K562 (cell line): ENCODE data around the gene HSPB6. TPM values are rescaled to one million over a fixed set of nuclear protein-coding genes. Genes with fewer than 3 reads are reported as not detected.

Experiments used
- ATAC-seq: fragments of 200-7000 bp; cut with Tn5 transposase; 3 replicates; pipeline ENCODE4 v1.9.1; 2020; ENCODE audit warnings: moderate library complexity
- BruUV-seq: library from RNA; stranded (reverse); fragments of 400-500 nt; replicated peaks from 2 replicates; lab custom pipeline; 2021; lab: Mats Ljungman, UMichigan
- CTCF ChIA-PET: fragments of 300-600 bp; formaldehyde crosslinking; extraction: SDS; loops from one replicate; lab custom pipeline; 2021; ENCODE audit warnings: low intra/inter-chr PET ratio; lab: Yijun Ruan, JAX
- POLR2A ChIA-PET: fragments of 300-600, 350-650 bp; sonication (Branson Sonifier 250); formaldehyde crosslinking; extraction: SDS; loops from one replicate; lab custom pipeline; 2021; ENCODE audit warnings: antibody characterized with exemption, inconsistent platforms; lab: Yijun Ruan, JAX
- DNase-seq, 4 experiments: peaks; one replicate each; pipeline versions ENCODE4 v3.0.0 to v3.0.0-alpha.2; 2011 to 2018; ENCODE audit warnings: low spot score in 3 of 4, mixed read lengths in 3 of 4; ENCODE audit errors: extremely low read depth in 1 of 4
- FAIRE-seq: peaks from 2 replicates; lab custom pipeline; 2011; peaks lifted over from hg19 to GRCh38; lab: Jason Lieb, UNC
- H2AFZ ChIP-seq: 2 replicates; pipeline ENCODE4 v1.6.0; 2011; ENCODE audit warnings: low read depth, low read length, control low read depth, inconsistent platforms
- H3K27ac ChIP-seq: fragments of 200-600 bp; 3 replicates; pipeline ENCODE4 v1.8.0; 2011; ENCODE audit warnings: low read depth, mild to moderate bottlenecking, control low read depth, inconsistent platforms, low read length, moderate library complexity, mixed read lengths; ENCODE audit errors: extremely low read depth
- H3K27me3 ChIP-seq, 2 experiments: fragments of 300-600 bp in 1 of 2; 2 replicates in 1 of 2; 3 replicates in 1 of 2; pipeline versions ENCODE4 v1.6.0 to v1.8.0; 2011; ENCODE audit warnings: inconsistent platforms in 2 of 2, low read length in 2 of 2, mild to moderate bottlenecking in 1 of 2, mixed read lengths in 1 of 2, moderate library complexity in 1 of 2; ENCODE audit not compliant: control insufficient read depth in 2 of 2, insufficient read depth in 2 of 2
- H3K36me3 ChIP-seq: fragments of 300-600 bp; 3 replicates; pipeline ENCODE4 v1.8.0; 2011; ENCODE audit warnings: mild to moderate bottlenecking, low read length, inconsistent platforms; ENCODE audit not compliant: control insufficient read depth, insufficient read depth
- H3K4me1 ChIP-seq, 2 experiments: fragments of 200-600 bp in 1 of 2; replicated peaks in 1 of 2; 2 replicates in 1 of 2; 3 replicates in 1 of 2; pipeline versions ENCODE4 v1.5.1 to v1.8.0; 2011; ENCODE audit warnings: inconsistent platforms in 2 of 2, low read length in 2 of 2, mild to moderate bottlenecking in 1 of 2, mixed read lengths in 1 of 2, moderate library complexity in 1 of 2; ENCODE audit not compliant: control insufficient read depth in 2 of 2, insufficient read depth in 2 of 2
- H3K4me2 ChIP-seq: 2 replicates; pipeline ENCODE4 v1.6.1; 2011; ENCODE audit warnings: low read length, control low read depth, inconsistent platforms, mixed read lengths; ENCODE audit not compliant: insufficient read depth
- H3K4me3 ChIP-seq: fragments of 200-600 bp; sonication (generic), shearing (Covaris generic); 2 replicates; pipeline ENCODE4 v1.5.1; 2016; ENCODE audit warnings: control low read depth, inconsistent platforms
- H3K79me2 ChIP-seq: fragments of 200-600 bp; 3 replicates; pipeline ENCODE4 v1.8.0; 2011; ENCODE audit warnings: low read length, inconsistent platforms; ENCODE audit not compliant: control insufficient read depth, insufficient read depth
- H3K9ac ChIP-seq, 2 experiments: 2 replicates each; pipeline versions ENCODE4 v1.6.0 to v1.6.1; 2011; ENCODE audit warnings: low read depth in 2 of 2, low read length in 2 of 2, control low read depth in 1 of 2, inconsistent platforms in 1 of 2, mild to moderate bottlenecking in 1 of 2, mixed read lengths in 1 of 2; ENCODE audit not compliant: insufficient read depth in 1 of 2
- H3K9me1 ChIP-seq: one replicate; pipeline ENCODE4 v1.6.0; 2011; ENCODE audit warnings: inconsistent platforms, mild to moderate bottlenecking, low read length, moderate library complexity; ENCODE audit not compliant: control insufficient read depth, insufficient read depth
- H3K9me3 ChIP-seq: replicated peaks from 2 replicates; pipeline ENCODE4 v1.5.1; 2011; ENCODE audit warnings: low read depth, low read length, inconsistent platforms; ENCODE audit not compliant: control insufficient read depth, insufficient read depth
- H4K20me1 ChIP-seq: replicated peaks from 2 replicates; pipeline ENCODE4 v1.6.1; 2011; ENCODE audit warnings: low read length, inconsistent platforms, mixed read lengths; ENCODE audit not compliant: control insufficient read depth, insufficient read depth
- DMBX1 ChIP-seq: fragments of 250-450 bp; sonication (Bioruptor Pico); IDR thresholded peaks from 2 replicates; pipeline ENCODE4 v1.8.0; 2022; ENCODE audit warnings: inconsistent platforms, mild to moderate bottlenecking, moderate library complexity, borderline replicate concordance
- RBBP5 ChIP-seq: fragments of 200-600 bp; sonication (generic); IDR thresholded peaks from 2 replicates; pipeline ENCODE4 v1.6.1; 2012; ENCODE audit warnings: borderline replicate concordance, mild to moderate bottlenecking, low read length, control low read depth, inconsistent platforms; ENCODE audit not compliant: insufficient read depth, poor library complexity, severe bottlenecking
- ZNF764 ChIP-seq: fragments of 250-450 bp; sonication (Bioruptor Pico); IDR thresholded peaks from 2 replicates; pipeline ENCODE4 v1.4.0; 2020; ENCODE audit warnings: low read depth, mild to moderate bottlenecking, moderate library complexity
- WGBS: fragments of 100-300 bp; shearing (Covaris generic); methylation state at CpG from one replicate; pipeline ENCODE4 v1.1.6; 2016; ENCODE audit warnings: low coverage, mixed read lengths; ENCODE audit not compliant: insufficient coverage; ENCODE audit errors: missing lambda C conversion rate; 5-methylcytosine and 5-hydroxymethylcytosine counted together
- in situ Hi-C: fragments of 300-500 bp; cut with MboI; formaldehyde crosslinking; loops from 4 replicates; pipeline ENCODE4 v1.15.0; 2018; ENCODE audit warnings: inconsistent platforms, mixed read lengths
- intact Hi-C: fragments of 100-400 bp; cut with micrococcal nuclease; formaldehyde crosslinking; loops from 2 replicates; pipeline ENCODE4 v1.14.2; 2022
- polyA plus RNA-seq, 8 experiments: library from polyadenylated mRNA; depleted of rRNA in 4 of 8; stranded (reverse) in 5 of 8; unstranded in 3 of 8; fragments of >200 nt; fragmentation: Nextera tagmentation in 2 of 8; fragmentation: Illumina TruSeq in 1 of 8; extraction: Ambion mirVana in 2 of 8; extraction: Trizol in 1 of 8; gene quantifications; 2 replicates each; pipeline versions ENCODE4 v1.2.1 to v1.2.3, GENCODE V29; 2011 to 2014; ENCODE audit warnings: inconsistent platforms in 1 of 8, missing spikeins in 1 of 8
- total RNA-seq, 7 experiments: library from RNA; depleted of rRNA in 6 of 7; stranded (reverse); fragments of >200 nt in 6 of 7; fragmentation: Illumina TruSeq in 2 of 7; extraction: Trizol in 2 of 7; gene quantifications; 2 replicates each; pipeline versions ENCODE4 v1.2.1 to v1.2.3, GENCODE V29; 2011 to 2021; ENCODE audit warnings: low replicate concordance in 1 of 7
- TF ChIP-seq, protein P1 (sequence below), 3 experiments: fragments of 200-800 bp in 1 of 3; fragments of 250-450 bp in 1 of 3; fragments of 450-650 bp in 1 of 3; sonication (Bioruptor Pico) in 1 of 3; sonication (Bioruptor generic) in 1 of 3; formaldehyde crosslinking in 1 of 3; IDR thresholded peaks; 2 replicates each; pipeline versions ENCODE4 v1.6.1 to v1.8.0; 2016 to 2022; ENCODE audit warnings: mild to moderate bottlenecking in 2 of 3, missing genetic modification characterization in 2 of 3, missing compliant biosample characterization in 1 of 3, moderate library complexity in 1 of 3
- TF ChIP-seq, protein P2 (sequence below): fragments of 250-450 bp; sonication (Bioruptor Pico); IDR thresholded peaks from 2 replicates; pipeline ENCODE4 v1.4.0; 2020; ENCODE audit warnings: mild to moderate bottlenecking, moderate library complexity, borderline replicate concordance

HSPB6 gene
- total and polyA plus RNA-seq, 9 of the 15 experiments (the other 6 are each of a cell fraction or from before 2014, with no cell fraction given) = 0.55 TPM; not detected in 8

DNA sequence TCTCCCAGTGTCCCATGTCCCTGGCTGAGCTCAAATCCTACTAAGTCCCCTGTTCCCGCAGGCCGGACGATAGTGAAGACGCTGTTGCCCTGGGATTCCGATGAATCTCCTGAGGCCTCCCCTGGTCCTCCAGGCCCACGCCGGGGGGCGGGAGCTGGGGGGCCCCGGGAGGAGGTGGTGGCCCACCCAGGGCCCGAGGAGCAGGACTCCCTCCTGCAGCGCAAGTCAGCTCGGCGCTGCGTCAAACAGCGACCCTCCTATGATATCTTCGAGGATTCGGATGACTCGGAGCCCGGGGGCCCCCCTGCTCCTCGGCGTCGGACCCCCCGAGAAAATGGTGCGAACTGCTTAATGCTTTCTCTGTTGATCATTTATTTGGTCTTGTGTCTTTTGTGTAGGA, 33.2 kb downstream of the HSPB6 start:
- POLR2A ChIA-PET = interaction anchor here (0.6 to 3.2 kb wide), 6 partner anchors 11 to 1355 kb away, joined by 3 to 19 read pairs (median 6); partner anchors contain the start of genes PSENEN, U2AF1L4 and ZNF420
- FAIRE-seq = no peak
- H2AFZ ChIP-seq = no peak overlapping the region
- H4K20me1 ChIP-seq = 0 out of 2 replicates have a peak, but pooled peaks cover 10% of the 10 kb centered on the region
- DNase-seq = no peak
- H3K4me1 ChIP-seq = peaks cover 7 to 27% of the 10 kb centered on the region in 2 experiments
- ATAC-seq = no peak
- H3K27me3 ChIP-seq = no peaks in the 10 kb centered on the region
- no peak overlapping the region for H3K9ac ChIP-seq
- H3K4me3 ChIP-seq = no peak overlapping the region
- no peak overlapping the region for H3K4me2 ChIP-seq
- in situ Hi-C loops = no loop called here
- peaks cover 25% of the 10 kb centered on the region for H3K79me2 ChIP-seq
- intact Hi-C loops = no loop called here
- BruUV-seq = no TSS peak
- WGBS = over 99% methylated on average over 24 of the region's 24 CpGs
- TF ChIP-seq, protein P1, sequence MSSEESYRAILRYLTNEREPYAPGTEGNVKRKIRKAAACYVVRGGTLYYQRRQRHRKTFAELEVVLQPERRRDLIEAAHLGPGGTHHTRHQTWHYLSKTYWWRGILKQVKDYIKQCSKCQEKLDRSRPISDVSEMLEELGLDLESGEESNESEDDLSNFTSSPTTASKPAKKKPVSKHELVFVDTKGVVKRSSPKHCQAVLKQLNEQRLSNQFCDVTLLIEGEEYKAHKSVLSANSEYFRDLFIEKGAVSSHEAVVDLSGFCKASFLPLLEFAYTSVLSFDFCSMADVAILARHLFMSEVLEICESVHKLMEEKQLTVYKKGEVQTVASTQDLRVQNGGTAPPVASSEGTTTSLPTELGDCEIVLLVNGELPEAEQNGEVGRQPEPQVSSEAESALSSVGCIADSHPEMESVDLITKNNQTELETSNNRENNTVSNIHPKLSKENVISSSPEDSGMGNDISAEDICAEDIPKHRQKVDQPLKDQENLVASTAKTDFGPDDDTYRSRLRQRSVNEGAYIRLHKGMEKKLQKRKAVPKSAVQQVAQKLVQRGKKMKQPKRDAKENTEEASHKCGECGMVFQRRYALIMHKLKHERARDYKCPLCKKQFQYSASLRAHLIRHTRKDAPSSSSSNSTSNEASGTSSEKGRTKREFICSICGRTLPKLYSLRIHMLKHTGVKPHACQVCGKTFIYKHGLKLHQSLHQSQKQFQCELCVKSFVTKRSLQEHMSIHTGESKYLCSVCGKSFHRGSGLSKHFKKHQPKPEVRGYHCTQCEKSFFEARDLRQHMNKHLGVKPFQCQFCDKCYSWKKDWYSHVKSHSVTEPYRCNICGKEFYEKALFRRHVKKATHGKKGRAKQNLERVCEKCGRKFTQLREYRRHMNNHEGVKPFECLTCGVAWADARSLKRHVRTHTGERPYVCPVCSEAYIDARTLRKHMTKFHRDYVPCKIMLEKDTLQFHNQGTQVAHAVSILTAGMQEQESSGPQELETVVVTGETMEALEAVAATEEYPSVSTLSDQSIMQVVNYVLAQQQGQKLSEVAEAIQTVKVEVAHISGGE (CRISPR knock-in tag; IDR thresholded peaks at IDR 0.05) = no peak
- TF ChIP-seq, protein P2, sequence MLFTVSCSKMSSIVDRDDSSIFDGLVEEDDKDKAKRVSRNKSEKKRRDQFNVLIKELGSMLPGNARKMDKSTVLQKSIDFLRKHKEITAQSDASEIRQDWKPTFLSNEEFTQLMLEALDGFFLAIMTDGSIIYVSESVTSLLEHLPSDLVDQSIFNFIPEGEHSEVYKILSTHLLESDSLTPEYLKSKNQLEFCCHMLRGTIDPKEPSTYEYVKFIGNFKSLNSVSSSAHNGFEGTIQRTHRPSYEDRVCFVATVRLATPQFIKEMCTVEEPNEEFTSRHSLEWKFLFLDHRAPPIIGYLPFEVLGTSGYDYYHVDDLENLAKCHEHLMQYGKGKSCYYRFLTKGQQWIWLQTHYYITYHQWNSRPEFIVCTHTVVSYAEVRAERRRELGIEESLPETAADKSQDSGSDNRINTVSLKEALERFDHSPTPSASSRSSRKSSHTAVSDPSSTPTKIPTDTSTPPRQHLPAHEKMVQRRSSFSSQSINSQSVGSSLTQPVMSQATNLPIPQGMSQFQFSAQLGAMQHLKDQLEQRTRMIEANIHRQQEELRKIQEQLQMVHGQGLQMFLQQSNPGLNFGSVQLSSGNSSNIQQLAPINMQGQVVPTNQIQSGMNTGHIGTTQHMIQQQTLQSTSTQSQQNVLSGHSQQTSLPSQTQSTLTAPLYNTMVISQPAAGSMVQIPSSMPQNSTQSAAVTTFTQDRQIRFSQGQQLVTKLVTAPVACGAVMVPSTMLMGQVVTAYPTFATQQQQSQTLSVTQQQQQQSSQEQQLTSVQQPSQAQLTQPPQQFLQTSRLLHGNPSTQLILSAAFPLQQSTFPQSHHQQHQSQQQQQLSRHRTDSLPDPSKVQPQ (CRISPR knock-in tag) = no peak
- TF ChIP-seq RBBP5 = no peak
- no peak for TF ChIP-seq ZNF764 (CRISPR knock-in tag)
- no peak for TF ChIP-seq DMBX1 (CRISPR knock-in tag)
- no peaks in the 10 kb centered on the region for H3K9me1 ChIP-seq
- CTCF ChIA-PET = no interaction called here
- peaks cover 89% of the 10 kb centered on the region; the same call in 2 of the 3 replicates for H3K36me3 ChIP-seq
- H3K9me3 ChIP-seq = no peaks in the 10 kb centered on the region
- H3K27ac ChIP-seq = no peak overlapping the region
